Tibial nerve (tissue), 4 donors: ENCODE measurements around the gene CES2. TPM values are rescaled to one million over a fixed set of nuclear protein-coding genes. Genes with fewer than 3 reads are reported as not detected.

ENCODE experiments used
- DNase-seq, 2 donors: peaks; one replicate each; pipeline ENCODE4 v3.0.0-alpha.2; 2019; ENCODE audit warnings: low spot score in 2 of 2
- H3K27ac ChIP-seq, 4 donors: fragments of 200-600 bp; sonication (generic) in 3 of 4; one replicate each; pipeline ENCODE4 v1.5.1; 2017 to 2019; ENCODE audit warnings: mild to moderate bottlenecking in 1 of 4
- H3K27me3 ChIP-seq, 2 donors: fragments of 200-600 bp; sonication (generic) in 1 of 2; one replicate each; pipeline versions ENCODE4 v1.5.1 to v1.6.0; 2017 to 2019
- H3K36me3 ChIP-seq, 3 donors: fragments of 200-600 bp; sonication (generic); one replicate each; pipeline ENCODE4 v1.5.1; 2018 to 2019
- H3K4me1 ChIP-seq, 4 donors: fragments of 200-600 bp; sonication (generic) in 3 of 4; one replicate each; pipeline ENCODE4 v1.5.1; 2017 to 2019
- H3K4me3 ChIP-seq, 4 donors: fragments of 200-600 bp; sonication (generic) in 3 of 4; one replicate each; pipeline ENCODE4 v1.5.1; 2017 to 2019; ENCODE audit warnings: mild to moderate bottlenecking in 1 of 4, moderate library complexity in 1 of 4
- H3K9me3 ChIP-seq, 4 donors: fragments of 200-600 bp; sonication (generic) in 3 of 4; one replicate each; pipeline ENCODE4 v1.5.1; 2017 to 2019
- CTCF ChIP-seq, 5 experiments: fragments of 200-600 bp in 3 of 5; fragments of 450-650 bp in 2 of 5; sonication (generic) in 3 of 5; IDR thresholded peaks; one replicate each; pipeline ENCODE4 v1.5.1; 2016 to 2019; ENCODE audit warnings: antibody characterized with exemption in 5 of 5, mild to moderate bottlenecking in 3 of 5, moderate library complexity in 2 of 5
- EP300 ChIP-seq, 2 donors: sonication (generic); formaldehyde crosslinking; IDR thresholded peaks; one replicate each; pipeline ENCODE4 v1.6.1; 2017; ENCODE audit warnings: antibody characterized with exemption in 2 of 2, mild to moderate bottlenecking in 1 of 2
- POLR2A ChIP-seq, 2 donors: fragments of 450-650 bp; IDR thresholded peaks; one replicate each; pipeline ENCODE4 v1.6.1; 2017; ENCODE audit warnings: antibody characterized with exemption in 2 of 2, mild to moderate bottlenecking in 2 of 2, moderate library complexity in 2 of 2
- WGBS, 2 donors: methylation state at CpG; one replicate each; pipeline ENCODE4 v1.1.5; 2018; 5-methylcytosine and 5-hydroxymethylcytosine counted together
- total RNA-seq, 4 donors: library from RNA; depleted of rRNA; stranded (reverse); fragments of >200 nt; gene quantifications; one replicate each; pipeline ENCODE4 v1.1.0, GENCODE V29; 2016

Gene CES2
- total RNA-seq, 4 donors from 2014 or later: 29.2 to 45.0 (median 34.4) TPM

- Histone ChIP-seq H3K27me3 (peaks cover 0 to 16% of the 10 kb centered on the region in 2 donors), H3K4me1 (peaks cover 0 to 20% (median 11%) of the 10 kb centered on the region in 4 donors), H3K9me3 (peaks cover 0 to 6% (median 0%) of the 10 kb centered on the region in 4 donors), H3K4me3 (no peak overlapping the region), H3K27ac (no peak overlapping the region), H3K36me3 (no peaks in the 10 kb centered on the region)
- WGBS, 2 donors: 68 to 75% methylated on average over 6 of the region's 6 CpGs
- TF ChIP-seq EP300 (IDR thresholded peaks at IDR 0.05) (no peak), CTCF (IDR thresholded peaks at IDR 0.05) (no peak), POLR2A (IDR thresholded peaks at IDR 0.05) (no peak)
- DNase-seq: no peak
Observed at GRCh38 chr16:66949472-66949871, 14.2 kb downstream of the CES2 start.

DNA sequence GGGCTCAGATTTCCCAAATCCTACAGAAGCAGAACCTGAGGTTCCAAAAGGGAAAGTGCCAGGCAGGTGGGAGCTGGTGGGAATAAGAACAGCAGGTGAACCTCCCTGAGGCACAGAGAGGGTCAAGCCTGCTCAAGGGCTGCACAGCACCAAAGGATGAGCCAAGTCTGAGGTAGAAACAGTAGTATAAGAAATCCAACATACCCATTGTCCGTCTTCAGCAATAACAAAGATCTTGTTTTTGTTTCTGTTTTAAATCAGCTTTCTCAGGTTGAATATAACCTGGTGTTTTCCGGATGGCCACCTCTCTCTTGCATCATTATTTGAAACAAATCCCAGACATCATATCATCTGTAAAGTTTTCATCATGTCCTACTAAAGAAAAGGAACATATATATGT, 15.1 kb downstream of the CES2 start:
- TF ChIP-seq POLR2A (IDR thresholded peaks at IDR 0.05) (no peak), CTCF (IDR thresholded peaks at IDR 0.05) (no peak), EP300 (IDR thresholded peaks at IDR 0.05) (no peak)

GRCh38 chr16:66950971-66951790, 15.9 kb downstream of the CES2 start:
- Histone ChIP-seq H3K27me3 (peaks cover 0 to 16% of the 10 kb centered on the region in 2 donors), H3K4me1 (peaks cover 0 to 20% (median 11%) of the 10 kb centered on the region in 4 donors), H3K36me3 (no peaks in the 10 kb centered on the region), H3K9me3 (peaks cover 0 to 6% (median 0%) of the 10 kb centered on the region in 4 donors), H3K4me3 (no peak overlapping the region), H3K27ac (no peak overlapping the region)
- 83 to 86% methylated on average over 4 of the region's 4 CpGs for WGBS, 2 donors
- no peak for TF ChIP-seq CTCF (IDR thresholded peaks at IDR 0.05)
- TF ChIP-seq EP300 (IDR thresholded peaks at IDR 0.05): no peak
- no peak for TF ChIP-seq POLR2A (IDR thresholded peaks at IDR 0.05)
- no peak for DNase-seq

More for the DNA sequence above, 15.1 kb downstream of the CES2 start:
- H3K9me3 ChIP-seq: peaks cover 0 to 6% (median 0%) of the 10 kb centered on the region in 4 donors
- no peak overlapping the region for H3K4me3 ChIP-seq
- no peaks in the 10 kb centered on the region for H3K36me3 ChIP-seq
- peaks cover 0 to 20% (median 11%) of the 10 kb centered on the region in 4 donors for H3K4me1 ChIP-seq
- peaks cover 0 to 16% of the 10 kb centered on the region in 2 donors for H3K27me3 ChIP-seq
- no peak overlapping the region for H3K27ac ChIP-seq
- no peak for DNase-seq
- WGBS, 2 donors: 84 to 93% methylated on average over 2 of the region's 2 CpGs

GRCh38 chr16:66952430-66953110, 17.3 kb downstream of the CES2 start:
- Histone ChIP-seq H3K36me3 (no peaks in the 10 kb centered on the region), H3K27ac (no peak overlapping the region), H3K4me1 (peaks cover 0 to 14% (median 11%) of the 10 kb centered on the region in 4 donors), H3K9me3 (peaks cover 0 to 6% (median 0%) of the 10 kb centered on the region in 4 donors), H3K4me3 (no peak overlapping the region), H3K27me3 (peaks cover 0 to 16% of the 10 kb centered on the region in 2 donors)
- no peak for DNase-seq
- WGBS, 2 donors: 84 to 85% methylated on average over 7 of the region's 7 CpGs
- TF ChIP-seq CTCF (IDR thresholded peaks at IDR 0.05) (no peak), EP300 (IDR thresholded peaks at IDR 0.05) (no peak), POLR2A (IDR thresholded peaks at IDR 0.05) (no peak)
